Activated CD8-positive, alpha-beta T cell treated with anti-CD3 and anti-CD28 coated beads, Interleukin-2, amount 10 ng/mL, durations not matched to agents 7 days and 5 days (primary cell): ENCODE results near the gene MAP1LC3A. TPM values are rescaled to one million over a fixed set of nuclear protein-coding genes. Genes with fewer than 3 reads are reported as not detected.

Experiments used
- ATAC-seq: fragments of 150-1000 bp; cut with Tn5 transposase; one replicate; pipeline ENCODE4 v1.10.0; 2021; ENCODE audit warnings: moderate library complexity
- CTCF ChIA-PET: fragments of 350-600 bp; sonication (Branson Sonifier 250); formaldehyde crosslinking; loops from one replicate; lab custom pipeline; 2021; ENCODE audit warnings: antibody characterized with exemption; lab: Charles Lee
- POLR2A ChIA-PET: fragments of 350-600 bp; sonication (Branson Sonifier 250); formaldehyde crosslinking; loops from one replicate; lab custom pipeline; 2021; ENCODE audit warnings: antibody characterized with exemption; lab: Charles Lee
- DNase-seq: peaks from one replicate; pipeline ENCODE4 v3.0.0-alpha.2; 2020
- H3K27ac Mint-ChIP-seq: one replicate; pipeline ENCODE4 v1.8.0; 2021; ENCODE audit warnings: mild to moderate bottlenecking, mixed read lengths
- H3K27me3 Mint-ChIP-seq: one replicate; pipeline ENCODE4 v1.8.0; 2021; ENCODE audit warnings: low read depth, mixed read lengths
- H3K36me3 Mint-ChIP-seq: one replicate; pipeline ENCODE4 v1.8.0; 2021; ENCODE audit warnings: low read depth, mixed read lengths
- H3K4me1 Mint-ChIP-seq: one replicate; pipeline ENCODE4 v1.8.0; 2021; ENCODE audit warnings: low read depth, mixed read lengths
- H3K4me3 Mint-ChIP-seq: one replicate; pipeline ENCODE4 v1.8.0; 2021; ENCODE audit warnings: mild to moderate bottlenecking, mixed read lengths
- H3K9me3 Mint-ChIP-seq: one replicate; pipeline ENCODE4 v1.8.0; 2022; ENCODE audit warnings: mixed read lengths; ENCODE audit not compliant: insufficient read depth
- total RNA-seq, 2 experiments: library from RNA; stranded (reverse); gene quantifications; one replicate each; pipeline ENCODE4 v1.2.3, GENCODE V29; 2021

Gene MAP1LC3A
- total RNA-seq, 2 experiments from 2014 or later: 1.4 to 1.6 TPM

DNA sequence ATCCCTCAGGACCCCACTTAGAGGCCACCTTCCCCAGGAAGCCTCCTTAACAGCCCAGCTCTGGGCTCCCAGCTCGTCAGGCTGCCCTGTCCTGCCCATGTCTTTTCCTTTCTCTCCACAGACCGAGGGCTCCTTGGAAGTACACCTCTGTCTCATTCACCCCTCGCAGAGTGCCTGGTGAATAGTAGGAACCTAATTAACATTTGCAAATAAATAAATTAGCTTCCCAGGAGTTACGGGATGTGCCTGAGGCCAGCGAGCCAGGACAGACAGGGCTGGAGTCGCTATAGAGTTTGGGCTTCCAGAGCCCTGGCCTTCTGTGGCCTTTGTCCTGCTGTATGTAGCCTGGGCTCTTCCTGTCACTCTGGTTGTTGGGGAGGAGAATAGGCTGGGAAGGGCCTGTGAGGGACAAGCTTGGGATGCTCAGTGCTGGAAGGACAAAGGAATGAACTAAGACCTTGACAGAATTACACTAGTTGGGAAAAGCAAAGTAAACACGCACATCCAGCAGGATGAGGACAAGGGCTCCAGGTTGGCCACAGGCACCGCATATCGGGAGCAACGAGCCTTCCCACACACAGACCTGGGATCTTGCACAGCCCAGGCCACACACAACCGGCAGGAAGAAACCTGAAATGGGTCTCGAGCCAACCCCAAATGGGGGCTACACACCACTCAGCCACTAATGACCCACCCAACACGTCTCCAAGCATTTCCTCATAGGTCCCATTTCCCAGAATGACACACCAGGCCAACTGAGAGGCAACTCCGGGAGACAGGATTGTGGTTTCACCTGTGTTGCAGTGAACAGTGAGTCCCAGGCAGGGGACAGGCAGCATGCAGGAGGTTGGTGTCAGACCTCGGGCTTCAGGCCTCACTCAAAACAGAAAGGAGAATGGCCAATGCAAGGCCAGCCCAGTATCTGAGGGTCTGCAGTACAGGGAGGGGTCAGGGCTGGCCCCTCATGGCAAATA lies 9.7 kb downstream of the MAP1LC3A start:
- CTCF ChIA-PET: interaction anchor here (1.3 kb wide), 1 partner anchor 24 kb away, joined by 3 read pairs; no protein-coding TSS in a partner anchor
- ATAC-seq: no peak
- Mint-ChIP-seq H3K4me1 (peaks cover 12% of the 10 kb centered on the region), H3K27me3 (no peaks in the 10 kb centered on the region), H3K4me3 (no peak overlapping the region), H3K36me3 (peaks cover 2% of the 10 kb centered on the region), H3K27ac (no peak overlapping the region), H3K9me3 (no peaks in the 10 kb centered on the region)
- POLR2A ChIA-PET: interaction anchor here (0.7 kb wide), 1 partner anchor 932 kb away, joined by 7 read pairs; no protein-coding TSS in a partner anchor
- DNase-seq: no peak

DNA sequence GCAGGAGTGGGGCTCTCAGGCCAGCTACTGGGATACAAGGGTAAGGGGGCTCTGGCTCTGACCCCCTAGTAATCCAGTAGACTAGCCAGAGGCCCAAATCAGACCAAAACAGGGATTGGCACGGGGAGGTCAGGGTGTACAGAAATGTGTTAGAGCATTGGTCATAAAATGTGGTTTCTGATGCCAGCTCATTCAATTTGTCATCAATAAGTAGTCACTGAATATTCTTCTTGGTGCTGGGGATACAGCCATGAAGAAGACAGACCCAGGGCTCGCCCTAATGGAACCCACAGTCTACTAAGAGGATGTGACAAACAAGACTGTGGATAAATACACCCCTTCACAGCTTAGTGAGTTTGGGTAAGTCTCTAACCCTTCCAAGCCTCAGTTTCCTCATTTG lies 11.1 kb downstream of the MAP1LC3A start:
- Mint-ChIP-seq H3K9me3 (no peaks in the 10 kb centered on the region), H3K27ac (no peak overlapping the region), H3K27me3 (no peaks in the 10 kb centered on the region), H3K4me3 (no peak overlapping the region), H3K36me3 (peaks cover 2% of the 10 kb centered on the region), H3K4me1 (peaks cover 10% of the 10 kb centered on the region)
- ATAC-seq (no peak), DNase-seq (no peak)
- ChIA-PET POLR2A (no interaction called here), CTCF (interaction anchor here (0.7 kb wide), 1 partner anchor 257 kb away, joined by 3 read pairs; no protein-coding TSS in a partner anchor)

- peaks cover 2% of the 10 kb centered on the region for H3K36me3 Mint-ChIP-seq
- no peak overlapping the region for H3K4me3 Mint-ChIP-seq
- peak overlapping the region; percentile 53 for H3K27ac Mint-ChIP-seq
- H3K4me1 Mint-ChIP-seq: peaks cover 10% of the 10 kb centered on the region
- POLR2A ChIA-PET: interaction anchor here (0.8 to 1.3 kb wide), 2 partner anchors 8 to 10 kb away, joined by 3 to 5 read pairs; no protein-coding TSS in a partner anchor
- no peaks in the 10 kb centered on the region for H3K27me3 Mint-ChIP-seq
- ATAC-seq (no peak), DNase-seq (no peak)
- H3K9me3 Mint-ChIP-seq: no peaks in the 10 kb centered on the region
- CTCF ChIA-PET: interaction anchor here (1.1 to 1.2 kb wide), 5 partner anchors 8 to 137 kb away, joined by 3 to 5 read pairs (median 4); no protein-coding TSS in a partner anchor
Measured at GRCh38 chr20:34570859-34571306, 12.4 kb downstream of the MAP1LC3A start.

GRCh38 chr20:34571753-34572152 lies 13.2 kb downstream of the MAP1LC3A start:
- CTCF ChIA-PET: interaction anchor here (1.1 to 1.2 kb wide), 3 partner anchors 9 to 136 kb away, joined by 3 to 4 read pairs (median 4); no protein-coding TSS in a partner anchor
- H3K9me3 Mint-ChIP-seq: no peaks in the 10 kb centered on the region
- peak overlapping the region; percentile 53 for H3K27ac Mint-ChIP-seq
- peaks cover 2% of the 10 kb centered on the region for H3K36me3 Mint-ChIP-seq
- H3K4me3 Mint-ChIP-seq: no peak overlapping the region
- DNase-seq (no peak), ATAC-seq (no peak)
- POLR2A ChIA-PET: interaction anchor here (1.3 kb wide), 1 partner anchor 9 kb away, joined by 5 read pairs; no protein-coding TSS in a partner anchor
- H3K27me3 Mint-ChIP-seq: no peaks in the 10 kb centered on the region
- peaks cover 10% of the 10 kb centered on the region for H3K4me1 Mint-ChIP-seq

DNA sequence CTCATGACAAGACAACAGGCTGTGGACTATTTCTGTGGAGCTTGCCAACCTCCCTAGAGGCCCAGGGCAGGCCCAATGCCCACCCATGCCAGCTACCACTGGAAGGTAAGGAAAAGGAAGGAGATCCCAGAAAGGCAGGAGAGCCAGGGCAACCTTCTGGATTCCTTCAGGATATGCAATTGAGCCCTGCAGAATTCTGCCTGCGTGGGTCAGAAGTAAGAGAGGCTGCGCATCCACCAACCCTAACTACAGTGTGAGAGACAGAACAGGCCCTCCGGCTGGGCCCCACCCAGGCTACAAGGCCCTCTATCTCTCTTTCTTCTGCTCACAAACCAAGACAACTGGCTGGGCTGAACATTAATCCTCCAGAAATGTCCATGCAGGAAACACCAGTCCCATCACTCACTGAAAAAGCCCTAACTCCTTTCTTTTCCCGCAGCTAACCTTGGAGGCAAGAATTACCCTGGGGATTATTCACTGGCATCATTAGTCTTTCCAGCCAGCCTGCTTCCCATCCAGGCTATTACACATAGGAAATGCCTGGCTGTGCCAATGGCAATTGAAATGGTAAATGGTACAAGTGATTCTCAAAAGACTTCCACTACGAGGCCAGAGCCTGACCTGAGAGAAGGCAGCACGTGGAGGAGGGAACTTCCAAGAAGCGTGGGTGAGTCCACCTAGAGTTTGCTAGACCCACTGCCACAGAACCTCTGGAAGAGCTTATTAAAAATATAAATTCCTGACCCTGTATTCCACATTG lies 15.2 kb downstream of the MAP1LC3A start:
- POLR2A ChIA-PET: interaction anchor here (0.6 kb wide), 1 partner anchor 323 kb away, joined by 4 read pairs; no protein-coding TSS in a partner anchor
- Mint-ChIP-seq H3K4me1 (peaks cover 10% of the 10 kb centered on the region), H3K27ac (no peak overlapping the region), H3K27me3 (no peaks in the 10 kb centered on the region), H3K36me3 (peaks cover 2% of the 10 kb centered on the region), H3K9me3 (no peaks in the 10 kb centered on the region), H3K4me3 (no peak overlapping the region)
- DNase-seq: no peak
- no peak for ATAC-seq
- CTCF ChIA-PET: interaction anchor here (0.9 to 1.9 kb wide), 2 partner anchors 11 to 35 kb away, joined by 3 to 8 read pairs; no protein-coding TSS in a partner anchor

DNA sequence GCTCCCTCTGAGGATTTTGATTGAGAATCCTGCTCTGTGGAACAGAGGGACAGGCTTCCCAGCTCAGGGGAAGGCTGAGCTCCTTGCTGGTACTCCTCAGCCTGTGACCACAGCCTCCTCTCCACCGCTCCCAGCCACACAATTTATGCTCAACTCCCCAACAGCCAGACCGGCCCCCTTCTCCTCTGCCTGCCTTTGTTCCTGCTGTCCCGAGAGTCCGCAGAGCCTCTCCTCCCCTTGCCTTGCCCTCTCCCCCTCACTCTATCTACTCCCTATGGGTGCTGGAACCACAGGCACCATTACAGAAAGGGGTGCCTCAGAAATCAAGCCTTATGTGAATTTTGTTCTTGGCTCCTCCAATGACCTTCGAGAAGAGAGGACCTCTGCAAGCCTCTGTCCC lies 15.9 kb downstream of the MAP1LC3A start:
- H3K4me3 Mint-ChIP-seq: no peak overlapping the region
- ChIA-PET CTCF (no interaction called here), POLR2A (no interaction called here)
- no peak overlapping the region for H3K27ac Mint-ChIP-seq
- no peak for DNase-seq
- no peaks in the 10 kb centered on the region for H3K27me3 Mint-ChIP-seq
- H3K4me1 Mint-ChIP-seq: peaks cover 10% of the 10 kb centered on the region
- peaks cover 2% of the 10 kb centered on the region for H3K36me3 Mint-ChIP-seq
- H3K9me3 Mint-ChIP-seq: no peaks in the 10 kb centered on the region
- ATAC-seq: no peak

- H3K4me3 Mint-ChIP-seq: no peak overlapping the region
- no peaks in the 10 kb centered on the region for H3K9me3 Mint-ChIP-seq
- peaks cover 14% of the 10 kb centered on the region for H3K4me1 Mint-ChIP-seq
- ATAC-seq (no peak), DNase-seq (no peak)
- H3K27ac Mint-ChIP-seq: no peak overlapping the region
- ChIA-PET POLR2A (no interaction called here), CTCF (no interaction called here)
- no peaks in the 10 kb centered on the region for H3K27me3 Mint-ChIP-seq
- H3K36me3 Mint-ChIP-seq: peaks cover 2% of the 10 kb centered on the region
Measured at GRCh38 chr20:34574861-34575260, 16.3 kb downstream of the MAP1LC3A start.

DNA sequence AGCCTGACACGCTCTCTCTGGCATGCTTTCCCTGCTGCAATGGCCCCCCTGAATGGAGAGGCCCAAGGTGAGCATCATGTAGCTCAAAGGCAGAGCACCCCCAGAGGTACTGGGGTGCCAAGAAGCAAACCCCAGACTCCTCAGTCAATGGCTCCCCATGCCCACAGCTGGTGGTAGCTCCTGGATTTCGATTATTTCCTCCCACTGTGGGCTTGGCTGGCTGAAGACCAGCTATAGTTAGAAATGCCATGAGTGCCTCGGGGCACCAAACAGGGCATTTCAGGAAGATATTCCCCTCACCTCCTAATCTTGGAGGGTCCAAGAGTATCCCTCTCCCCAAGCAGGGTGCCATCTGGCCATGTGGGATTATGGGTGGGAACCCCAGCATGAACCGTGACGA lies 16.8 kb downstream of the MAP1LC3A start:
- DNase-seq: no peak
- no peaks in the 10 kb centered on the region for H3K9me3 Mint-ChIP-seq
- H3K27ac Mint-ChIP-seq: no peak overlapping the region

DNA sequence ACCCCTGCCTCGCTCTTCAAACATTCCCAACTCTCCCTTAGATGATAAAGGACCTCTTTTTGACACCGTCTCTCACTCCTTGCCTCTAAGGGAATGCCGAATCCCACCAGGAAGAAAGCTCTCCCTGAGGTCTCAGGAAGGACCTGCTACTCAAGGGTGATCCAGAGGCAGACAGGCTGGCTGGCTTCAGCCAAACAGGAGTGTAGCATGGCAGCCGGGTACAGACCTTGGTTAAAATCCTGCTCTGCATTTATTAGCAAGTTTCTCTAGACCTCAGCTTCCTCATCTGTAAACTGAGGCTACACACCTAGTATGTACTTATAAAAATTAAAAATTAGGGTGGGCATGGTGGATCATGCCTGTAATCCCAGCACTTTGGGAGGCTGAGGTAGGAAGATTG lies 17.2 kb downstream of the MAP1LC3A start:
- Mint-ChIP-seq H3K27ac (peak overlapping the region; percentile 15), H3K4me1 (peaks cover 22% of the 10 kb centered on the region), H3K4me3 (no peak overlapping the region), H3K36me3 (peaks cover 3% of the 10 kb centered on the region), H3K27me3 (no peaks in the 10 kb centered on the region), H3K9me3 (no peaks in the 10 kb centered on the region)
- DNase-seq: no peak
- CTCF ChIA-PET: no interaction called here
- ATAC-seq: no peak
- POLR2A ChIA-PET: no interaction called here

More for the DNA sequence above, 16.8 kb downstream of the MAP1LC3A start:
- H3K36me3 Mint-ChIP-seq: no peaks in the 10 kb centered on the region
- POLR2A ChIA-PET: no interaction called here
- no peak overlapping the region for H3K4me3 Mint-ChIP-seq
- CTCF ChIA-PET: no interaction called here
- H3K27me3 Mint-ChIP-seq: no peaks in the 10 kb centered on the region
- peaks cover 19% of the 10 kb centered on the region for H3K4me1 Mint-ChIP-seq
- no peak for ATAC-seq

GRCh38 chr20:34577061-34577460 lies 18.5 kb downstream of the MAP1LC3A start:
- no peak for DNase-seq
- Mint-ChIP-seq H3K4me3 (no peak overlapping the region), H3K9me3 (no peaks in the 10 kb centered on the region), H3K4me1 (peaks cover 22% of the 10 kb centered on the region), H3K36me3 (peaks cover 10% of the 10 kb centered on the region), H3K27me3 (no peaks in the 10 kb centered on the region), H3K27ac (no peak overlapping the region)
- ATAC-seq: no peak
- ChIA-PET CTCF (no interaction called here), POLR2A (no interaction called here)

DNA sequence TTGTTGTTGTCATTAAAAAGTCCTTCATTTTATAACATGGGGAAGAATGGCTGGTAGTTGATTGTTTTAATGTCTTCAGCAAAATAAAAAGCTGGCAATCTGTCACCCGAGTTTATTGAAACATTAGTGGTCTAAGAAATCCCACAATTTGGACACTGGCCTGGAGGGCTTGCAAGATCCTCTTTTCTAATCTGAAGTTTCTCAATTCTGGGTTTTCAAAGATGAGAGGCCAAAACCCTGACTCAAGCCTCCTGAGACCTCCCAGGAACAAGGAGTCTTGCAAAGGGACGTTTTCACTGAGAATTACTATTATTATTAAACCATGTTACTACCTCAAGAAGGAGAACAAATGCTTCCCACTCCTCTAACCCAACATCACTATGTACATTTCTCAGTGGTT lies 19.5 kb downstream of the MAP1LC3A start:
- no peaks in the 10 kb centered on the region for H3K27me3 Mint-ChIP-seq
- peaks cover 10% of the 10 kb centered on the region for H3K36me3 Mint-ChIP-seq
- no peaks in the 10 kb centered on the region for H3K9me3 Mint-ChIP-seq
- CTCF ChIA-PET: no interaction called here
- H3K27ac Mint-ChIP-seq: peak overlapping the region; percentile 27
- DNase-seq: no peak
- peaks cover 22% of the 10 kb centered on the region for H3K4me1 Mint-ChIP-seq
- POLR2A ChIA-PET: no interaction called here
- no peak overlapping the region for H3K4me3 Mint-ChIP-seq
- ATAC-seq: no peak
